Measurements from ENCODE around the gene DNM1.
"Not testable (repeated sequence)": the region's sequence is repeated elsewhere in the genome, so short reads cannot be mapped to it uniquely, and the experiment has no call there.

Gene DNM1

GRCh38 chr9:128271512-128271911 lies 68.3 kb downstream of the DNM1 start:
- DNase-seq = no peak
- Histone ChIP-seq H3K4me1 (ENCODE audit: control extremely low read depth in 1 of 4, control insufficient read depth in 4 of 4, insufficient read depth in 4 of 4, low read length in 3 of 4) (peaks cover 7 to 17% (median 12%) of the 10 kb centered on the region in 4 experiments), H3K27me3 (replicated peaks in 2 of 5; ENCODE audit: control insufficient read depth in 4 of 5, insufficient read depth in 5 of 5, low read length in 4 of 5) (no peaks in the 10 kb centered on the region), H3K27ac (ENCODE audit: insufficient read depth in 1 of 2, low read depth in 1 of 2, low read length in 2 of 2, poor library complexity in 1 of 2, severe bottlenecking in 2 of 2) (no peak overlapping the region), H3K4me3 (ENCODE audit: control insufficient read depth in 1 of 7, extremely low read depth in 1 of 7, insufficient read depth in 4 of 7, low read depth in 2 of 7, low read length in 6 of 7) (no peak overlapping the region), H3K36me3 (ENCODE audit: control insufficient read depth in 4 of 4, insufficient read depth in 4 of 4, low read length in 3 of 4) (peaks cover 3 to 44% (median 22%) of the 10 kb centered on the region in 4 experiments), H3K9me3 (ENCODE audit: control extremely low read depth in 1 of 5, control insufficient read depth in 4 of 5, insufficient read depth in 2 of 5, low read depth in 1 of 5, low read length in 4 of 5) (no peaks in the 10 kb centered on the region)
- CTCF ChIA-PET = interaction anchor here (1.2 kb wide), 1 partner anchor 148 kb away, joined by 3 read pairs; no protein-coding TSS in a partner anchor
- WGBS (ENCODE audit: insufficient coverage) = 93% methylated on average over 5 of the region's 5 CpGs
- POLR2A ChIA-PET = no interaction called here

- ChIA-PET CTCF (no interaction called here), POLR2A (no interaction called here)
- Histone ChIP-seq H3K4me3 (ENCODE audit: control insufficient read depth in 1 of 7, extremely low read depth in 1 of 7, insufficient read depth in 4 of 7, low read depth in 2 of 7, low read length in 6 of 7) (peak overlapping the region in 1 of 7 experiments; percentile 96), H3K36me3 (ENCODE audit: control insufficient read depth in 4 of 4, insufficient read depth in 4 of 4, low read length in 3 of 4) (peaks cover 3 to 23% (median 14%) of the 10 kb centered on the region in 4 experiments), H3K27ac (ENCODE audit: insufficient read depth in 1 of 2, low read depth in 1 of 2, low read length in 2 of 2, poor library complexity in 1 of 2, severe bottlenecking in 2 of 2) (no peak overlapping the region), H3K27me3 (replicated peaks in 2 of 5; ENCODE audit: control insufficient read depth in 4 of 5, insufficient read depth in 5 of 5, low read length in 4 of 5) (no peaks in the 10 kb centered on the region), H3K4me1 (ENCODE audit: control extremely low read depth in 1 of 4, control insufficient read depth in 4 of 4, insufficient read depth in 4 of 4, low read length in 3 of 4) (peaks cover 7 to 21% (median 17%) of the 10 kb centered on the region in 4 experiments), H3K9me3 (ENCODE audit: control extremely low read depth in 1 of 5, control insufficient read depth in 4 of 5, insufficient read depth in 2 of 5, low read depth in 1 of 5, low read length in 4 of 5) (no peaks in the 10 kb centered on the region)
- no peak for DNase-seq
- WGBS (ENCODE audit: insufficient coverage) = 100% methylated on average over 5 of the region's 8 CpGs
Measured at GRCh38 chr9:128274245-128274644, 71.1 kb downstream of the DNM1 start.

GRCh38 chr9:128275198-128276007 lies 72.2 kb downstream of the DNM1 start, which contains the start of gene GOLGA2:
Gene GOLGA2, minus strand, starts transcription at chr9:128276007. Its CDS starts 31 bp downstream, at chr9:128275976.
- H3K4me3 ChIP-seq (ENCODE audit: control insufficient read depth in 1 of 7, extremely low read depth in 1 of 7, insufficient read depth in 4 of 7, low read depth in 2 of 7, low read length in 6 of 7) = peak within 1 kb of the TSS; percentile 70 to 96 (median 81)
- ChIA-PET CTCF (no interaction called here), POLR2A (interaction anchor here (0.6 to 1.2 kb wide), 4 partner anchors 13 to 729 kb away, joined by 3 to 6 read pairs (median 4); no protein-coding TSS in a partner anchor)
- peak; percentile 45 to 53 (median 45) for DNase-seq
- peaks cover 3 to 22% (median 13%) of the 10 kb centered on the region in 4 experiments for H3K36me3 ChIP-seq (ENCODE audit: control insufficient read depth in 4 of 4, insufficient read depth in 4 of 4, low read length in 3 of 4)
- WGBS (ENCODE audit: insufficient coverage) = under 1% methylated on average over 39 of the region's 57 CpGs
- peaks cover 7 to 25% (median 17%) of the 10 kb centered on the region in 4 experiments for H3K4me1 ChIP-seq (ENCODE audit: control extremely low read depth in 1 of 4, control insufficient read depth in 4 of 4, insufficient read depth in 4 of 4, low read length in 3 of 4)
- H3K9me3 ChIP-seq (ENCODE audit: control extremely low read depth in 1 of 5, control insufficient read depth in 4 of 5, insufficient read depth in 2 of 5, low read depth in 1 of 5, low read length in 4 of 5) = no peaks in the 10 kb centered on the region
- no peaks in the 10 kb centered on the region for H3K27me3 ChIP-seq (replicated peaks in 2 of 5; ENCODE audit: control insufficient read depth in 4 of 5, insufficient read depth in 5 of 5, low read length in 4 of 5)
- peak within 1 kb of the TSS; percentile 83 to 95 for H3K27ac ChIP-seq (ENCODE audit: insufficient read depth in 1 of 2, low read depth in 1 of 2, low read length in 2 of 2, poor library complexity in 1 of 2, severe bottlenecking in 2 of 2)

GRCh38 chr9:128276008-128276573 lies 72.9 kb downstream of the DNM1 start, which contains the start of gene SWI5:
Gene SWI5, plus strand, starts transcription at chr9:128276276.
- peak within 1 kb of the TSS; percentile 83 to 95 for H3K27ac ChIP-seq (ENCODE audit: insufficient read depth in 1 of 2, low read depth in 1 of 2, low read length in 2 of 2, poor library complexity in 1 of 2, severe bottlenecking in 2 of 2)
- DNase-seq = peak; percentile 99 to 100 (median 99)
- ChIA-PET POLR2A (interaction anchor here (0.6 to 1.2 kb wide), 4 partner anchors 12 to 728 kb away, joined by 3 to 6 read pairs (median 4); no protein-coding TSS in a partner anchor), CTCF (no interaction called here)
- no peaks in the 10 kb centered on the region for H3K9me3 ChIP-seq (ENCODE audit: control extremely low read depth in 1 of 5, control insufficient read depth in 4 of 5, insufficient read depth in 2 of 5, low read depth in 1 of 5, low read length in 4 of 5)
- peaks cover 3 to 20% (median 12%) of the 10 kb centered on the region in 4 experiments for H3K36me3 ChIP-seq (ENCODE audit: control insufficient read depth in 4 of 4, insufficient read depth in 4 of 4, low read length in 3 of 4)
- peak within 1 kb of the TSS; percentile 70 to 96 (median 81) for H3K4me3 ChIP-seq (ENCODE audit: control insufficient read depth in 1 of 7, extremely low read depth in 1 of 7, insufficient read depth in 4 of 7, low read depth in 2 of 7, low read length in 6 of 7)
- peaks cover 7 to 25% (median 17%) of the 10 kb centered on the region in 4 experiments for H3K4me1 ChIP-seq (ENCODE audit: control extremely low read depth in 1 of 4, control insufficient read depth in 4 of 4, insufficient read depth in 4 of 4, low read length in 3 of 4)
- WGBS (ENCODE audit: insufficient coverage) = 0% methylated on average over 32 of the region's 38 CpGs
- no peaks in the 10 kb centered on the region for H3K27me3 ChIP-seq (replicated peaks in 2 of 5; ENCODE audit: control insufficient read depth in 4 of 5, insufficient read depth in 5 of 5, low read length in 4 of 5)

GRCh38 chr9:128276574-128277270 lies 73.5 kb downstream of the DNM1 start:
- 21% methylated on average over 23 of the region's 23 CpGs for WGBS (ENCODE audit: insufficient coverage)
- Histone ChIP-seq H3K27ac (ENCODE audit: insufficient read depth in 1 of 2, low read depth in 1 of 2, low read length in 2 of 2, poor library complexity in 1 of 2, severe bottlenecking in 2 of 2) (peak overlapping the region; percentile 79 to 95), H3K4me3 (ENCODE audit: control insufficient read depth in 1 of 7, extremely low read depth in 1 of 7, insufficient read depth in 4 of 7, low read depth in 2 of 7, low read length in 6 of 7) (peak overlapping the region; percentile 63 to 96 (median 81)), H3K4me1 (ENCODE audit: control extremely low read depth in 1 of 4, control insufficient read depth in 4 of 4, insufficient read depth in 4 of 4, low read length in 3 of 4) (peaks cover 7 to 25% (median 17%) of the 10 kb centered on the region in 4 experiments), H3K27me3 (replicated peaks in 2 of 5; ENCODE audit: control insufficient read depth in 4 of 5, insufficient read depth in 5 of 5, low read length in 4 of 5) (no peaks in the 10 kb centered on the region), H3K9me3 (ENCODE audit: control extremely low read depth in 1 of 5, control insufficient read depth in 4 of 5, insufficient read depth in 2 of 5, low read depth in 1 of 5, low read length in 4 of 5) (no peaks in the 10 kb centered on the region), H3K36me3 (ENCODE audit: control insufficient read depth in 4 of 4, insufficient read depth in 4 of 4, low read length in 3 of 4) (peaks cover 3 to 13% (median 10%) of the 10 kb centered on the region in 4 experiments)
- DNase-seq = no peak
- ChIA-PET POLR2A (no interaction called here), CTCF (no interaction called here)

- H3K27me3 ChIP-seq (replicated peaks in 2 of 5; ENCODE audit: control insufficient read depth in 4 of 5, insufficient read depth in 5 of 5, low read length in 4 of 5); DNase-seq; H3K4me3 ChIP-seq (ENCODE audit: control insufficient read depth in 1 of 7, extremely low read depth in 1 of 7, insufficient read depth in 4 of 7, low read depth in 2 of 7, low read length in 6 of 7); POLR2A ChIA-PET; H3K36me3 ChIP-seq (ENCODE audit: control insufficient read depth in 4 of 4, insufficient read depth in 4 of 4, low read length in 3 of 4); H3K9me3 ChIP-seq (ENCODE audit: control extremely low read depth in 1 of 5, control insufficient read depth in 4 of 5, insufficient read depth in 2 of 5, low read depth in 1 of 5, low read length in 4 of 5): not testable (repeated sequence)
- WGBS (ENCODE audit: insufficient coverage) = 83% methylated on average over 14 of the region's 22 CpGs
- CTCF ChIA-PET = interaction anchor here (0.7 to 1.0 kb wide), 2 partner anchors 16 to 24 kb away, joined by 3 read pairs; no protein-coding TSS in a partner anchor
- H3K27ac ChIP-seq (ENCODE audit: insufficient read depth in 1 of 2, low read depth in 1 of 2, low read length in 2 of 2, poor library complexity in 1 of 2, severe bottlenecking in 2 of 2) = peak overlapping the region in 1 of 2 experiments; percentile 49
- H3K4me1 ChIP-seq (ENCODE audit: control extremely low read depth in 1 of 4, control insufficient read depth in 4 of 4, insufficient read depth in 4 of 4, low read length in 3 of 4) = peaks cover 6 to 22% (median 17%) of the 10 kb centered on the region in 4 experiments
Measured at GRCh38 chr9:128279088-128280073, 76.2 kb downstream of the DNM1 start.
